ENCODE data around the gene LOC128125822.

DNA sequence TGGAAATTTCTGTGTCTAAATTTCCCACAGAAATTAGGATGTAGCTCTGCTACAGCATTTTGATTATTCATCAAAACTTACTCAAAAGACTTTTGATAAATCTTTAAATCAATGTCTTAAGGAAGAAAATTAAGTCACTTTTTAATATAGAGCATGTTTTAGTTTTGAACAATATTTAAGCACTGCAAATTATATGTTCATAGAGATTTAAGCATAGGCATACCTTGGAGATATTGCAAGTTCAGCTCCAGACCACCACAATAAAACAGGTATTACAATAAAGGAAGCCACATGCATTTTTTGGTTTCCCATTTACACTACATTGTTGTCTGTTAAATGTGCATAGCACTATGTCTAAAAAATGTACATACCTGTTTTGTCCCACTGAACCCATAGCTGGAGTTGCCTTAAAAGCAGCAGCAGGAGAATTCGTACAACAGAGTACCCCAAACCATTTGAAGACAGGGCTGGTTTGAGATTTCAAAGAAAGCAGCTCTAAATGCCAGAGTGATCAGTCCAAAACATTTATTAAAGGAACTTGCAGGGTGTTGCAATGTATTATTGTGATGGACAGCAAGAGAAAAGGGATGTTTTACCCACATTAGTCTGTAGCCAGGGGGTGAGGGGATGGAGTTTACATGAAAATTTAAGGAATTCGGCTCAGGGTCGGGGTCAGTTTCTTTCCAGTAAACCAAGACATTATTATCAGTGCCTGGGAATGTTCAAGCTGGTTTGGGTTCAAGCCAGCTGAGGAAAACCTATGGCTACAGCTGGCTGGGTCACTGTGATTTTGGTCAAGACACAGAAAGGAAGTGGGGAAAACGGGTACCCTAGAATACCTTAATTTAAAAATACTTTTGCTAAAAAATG lies 6.3 kb upstream of the LOC128125822 start:
- TF ChIP-seq EGR1 (IDR thresholded peaks at IDR 0.05; ENCODE audit: low read depth) (no peak), POLR2A (IDR thresholded peaks at IDR 0.05; ENCODE audit: borderline replicate concordance, extremely low read depth, insufficient read depth, insufficient read length) (no peak), EZH2phosphoT487 (IDR thresholded peaks at IDR 0.05; ENCODE audit: borderline replicate concordance) (no peak), POLR2AphosphoS5 (IDR thresholded peaks at IDR 0.05; ENCODE audit: low read depth, low read length) (no peak), RAD21 (IDR thresholded peaks at IDR 0.05; ENCODE audit: low read depth) (no peak), EZH2 (IDR thresholded peaks at IDR 0.05) (no peak), SIN3A (IDR thresholded peaks at IDR 0.05; ENCODE audit: low read depth) (no peak), ZNF274 (IDR thresholded peaks at IDR 0.05; ENCODE audit: low read depth, low read length) (no peak)
- TF ChIP-seq, protein P1, sequence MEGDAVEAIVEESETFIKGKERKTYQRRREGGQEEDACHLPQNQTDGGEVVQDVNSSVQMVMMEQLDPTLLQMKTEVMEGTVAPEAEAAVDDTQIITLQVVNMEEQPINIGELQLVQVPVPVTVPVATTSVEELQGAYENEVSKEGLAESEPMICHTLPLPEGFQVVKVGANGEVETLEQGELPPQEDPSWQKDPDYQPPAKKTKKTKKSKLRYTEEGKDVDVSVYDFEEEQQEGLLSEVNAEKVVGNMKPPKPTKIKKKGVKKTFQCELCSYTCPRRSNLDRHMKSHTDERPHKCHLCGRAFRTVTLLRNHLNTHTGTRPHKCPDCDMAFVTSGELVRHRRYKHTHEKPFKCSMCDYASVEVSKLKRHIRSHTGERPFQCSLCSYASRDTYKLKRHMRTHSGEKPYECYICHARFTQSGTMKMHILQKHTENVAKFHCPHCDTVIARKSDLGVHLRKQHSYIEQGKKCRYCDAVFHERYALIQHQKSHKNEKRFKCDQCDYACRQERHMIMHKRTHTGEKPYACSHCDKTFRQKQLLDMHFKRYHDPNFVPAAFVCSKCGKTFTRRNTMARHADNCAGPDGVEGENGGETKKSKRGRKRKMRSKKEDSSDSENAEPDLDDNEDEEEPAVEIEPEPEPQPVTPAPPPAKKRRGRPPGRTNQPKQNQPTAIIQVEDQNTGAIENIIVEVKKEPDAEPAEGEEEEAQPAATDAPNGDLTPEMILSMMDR (IDR thresholded peaks at IDR 0.05 in 2 of 3, conservative IDR thresholded peaks at IDR 0.05 in 1 of 3; ENCODE audit: borderline replicate concordance in 1 of 3, insufficient read depth in 1 of 3, low read depth in 2 of 3, low read length in 2 of 3) = no peak
- TF ChIP-seq, protein P2, sequence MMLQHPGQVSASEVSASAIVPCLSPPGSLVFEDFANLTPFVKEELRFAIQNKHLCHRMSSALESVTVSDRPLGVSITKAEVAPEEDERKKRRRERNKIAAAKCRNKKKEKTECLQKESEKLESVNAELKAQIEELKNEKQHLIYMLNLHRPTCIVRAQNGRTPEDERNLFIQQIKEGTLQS (IDR thresholded peaks at IDR 0.05) = no peak

Measured in HCT116 (cell line).